ENCODE results near the gene GNAZ. TPM values are rescaled to one million over a fixed set of nuclear protein-coding genes. Genes with fewer than 3 reads are reported as not detected.

Gene GNAZ
- polyA plus RNA-seq, 1 donor: 4.7 TPM

DNA sequence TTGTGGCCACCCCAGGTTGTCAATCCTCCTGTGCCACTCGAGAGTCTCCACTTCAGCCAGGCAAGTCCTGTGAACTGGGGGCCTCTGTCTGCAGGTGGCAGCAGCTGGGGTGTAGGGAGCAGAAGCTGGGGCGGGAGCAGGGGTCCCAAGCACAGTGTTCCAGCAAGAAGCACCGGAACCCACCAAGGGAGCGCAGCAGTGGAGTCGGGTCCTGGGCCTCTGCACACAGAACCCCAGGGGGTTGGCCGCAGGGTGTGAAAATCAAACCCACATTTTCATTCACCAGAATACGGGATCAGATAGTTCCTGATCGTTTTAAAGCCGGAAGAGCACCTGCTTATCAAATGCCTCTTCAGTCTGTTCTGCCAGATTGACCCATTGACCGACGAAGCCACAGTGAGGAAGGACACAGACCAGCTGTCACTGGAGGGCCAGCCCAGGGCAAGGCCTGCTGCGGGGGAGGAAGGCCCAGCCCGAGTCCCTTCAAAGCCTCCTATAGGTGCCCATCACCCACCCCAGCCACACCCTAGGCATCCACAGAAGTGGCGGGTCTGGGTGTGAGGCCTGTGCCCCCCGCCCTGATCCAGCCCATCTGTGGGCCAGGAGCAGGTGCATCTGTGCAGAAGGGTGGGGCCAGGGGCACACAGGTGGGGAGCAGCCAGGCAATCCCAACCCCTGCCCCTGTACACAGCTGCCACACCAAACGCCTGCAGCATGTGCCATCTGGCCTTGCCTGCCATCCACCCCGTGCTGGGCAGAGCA lies 37.3 kb downstream of the GNAZ start:
- no peak for DNase-seq

- no peak for DNase-seq
Observed at GRCh38 chr22:23108249-23109078, 38.1 kb downstream of the GNAZ start.

- DNase-seq: no peak
Observed at GRCh38 chr22:23109079-23109347, 38.7 kb downstream of the GNAZ start.

GRCh38 chr22:23109441-23109978 lies 39.2 kb downstream of the GNAZ start:
- no peak for DNase-seq

DNA sequence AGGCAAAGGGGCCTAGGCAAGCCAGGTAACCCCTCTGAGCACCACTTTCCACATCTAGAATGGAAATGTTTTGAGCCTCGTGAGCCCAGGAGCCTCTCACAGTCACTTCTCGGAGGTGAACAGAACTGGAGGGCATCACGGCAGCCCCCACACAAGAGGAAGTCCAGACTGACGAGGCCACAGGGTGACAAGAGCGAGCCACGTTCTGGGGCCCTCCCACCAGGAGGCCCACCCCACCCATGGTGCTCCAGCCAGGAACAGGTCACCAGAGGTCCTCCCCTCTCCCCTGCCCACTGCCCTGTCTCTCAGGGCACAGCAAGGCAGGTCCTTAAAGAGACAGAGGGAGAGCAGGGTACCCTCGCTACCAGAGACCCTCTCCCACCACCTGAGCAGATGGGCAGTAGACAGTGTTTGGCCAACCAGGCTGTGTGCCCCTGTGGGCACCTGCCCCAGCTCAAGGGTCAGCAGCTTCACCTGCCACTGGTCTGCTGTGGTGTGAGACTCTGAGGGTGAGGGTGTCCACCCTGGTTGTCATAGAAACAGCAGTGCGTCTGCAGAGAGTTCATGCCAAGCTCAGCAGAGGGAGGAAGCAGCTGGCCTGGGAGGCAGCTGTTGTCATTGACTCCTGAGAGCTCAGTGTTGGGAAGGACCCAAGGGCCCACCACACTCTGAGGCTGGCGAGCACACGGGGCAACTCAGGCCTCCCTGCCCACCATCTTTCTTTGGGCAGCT lies 40.0 kb downstream of the GNAZ start:
- DNase-seq: peak; percentile 14

- no peak for DNase-seq
Observed at GRCh38 chr22:23110922-23111527, 40.7 kb downstream of the GNAZ start.

DNA sequence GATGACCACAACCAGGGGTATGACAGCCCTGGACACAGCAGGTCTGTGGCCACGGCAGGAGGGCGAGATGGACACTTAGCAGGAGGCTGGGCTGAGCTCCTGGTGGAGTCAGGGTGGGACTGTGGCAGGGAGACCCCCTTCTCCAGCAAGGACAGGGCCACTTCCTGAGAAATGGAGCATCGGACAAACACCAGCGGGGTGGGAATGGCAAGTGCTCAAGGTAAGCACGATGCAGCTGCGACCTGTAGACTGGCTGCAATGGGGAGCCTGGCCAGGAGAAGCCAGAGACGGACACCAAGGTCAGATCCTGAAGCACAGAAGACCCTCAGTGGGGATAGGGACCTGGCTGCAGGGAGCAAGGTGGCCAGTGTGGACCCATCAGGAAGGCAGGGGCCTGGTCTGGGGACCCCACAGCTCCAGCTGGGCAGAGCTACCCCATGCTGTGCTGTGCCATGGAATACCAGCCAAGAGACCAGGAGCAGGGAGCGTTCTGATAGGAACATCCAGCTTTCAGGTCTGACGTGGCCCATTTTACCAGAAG lies 42.2 kb downstream of the GNAZ start:
- no peak for DNase-seq

DNA sequence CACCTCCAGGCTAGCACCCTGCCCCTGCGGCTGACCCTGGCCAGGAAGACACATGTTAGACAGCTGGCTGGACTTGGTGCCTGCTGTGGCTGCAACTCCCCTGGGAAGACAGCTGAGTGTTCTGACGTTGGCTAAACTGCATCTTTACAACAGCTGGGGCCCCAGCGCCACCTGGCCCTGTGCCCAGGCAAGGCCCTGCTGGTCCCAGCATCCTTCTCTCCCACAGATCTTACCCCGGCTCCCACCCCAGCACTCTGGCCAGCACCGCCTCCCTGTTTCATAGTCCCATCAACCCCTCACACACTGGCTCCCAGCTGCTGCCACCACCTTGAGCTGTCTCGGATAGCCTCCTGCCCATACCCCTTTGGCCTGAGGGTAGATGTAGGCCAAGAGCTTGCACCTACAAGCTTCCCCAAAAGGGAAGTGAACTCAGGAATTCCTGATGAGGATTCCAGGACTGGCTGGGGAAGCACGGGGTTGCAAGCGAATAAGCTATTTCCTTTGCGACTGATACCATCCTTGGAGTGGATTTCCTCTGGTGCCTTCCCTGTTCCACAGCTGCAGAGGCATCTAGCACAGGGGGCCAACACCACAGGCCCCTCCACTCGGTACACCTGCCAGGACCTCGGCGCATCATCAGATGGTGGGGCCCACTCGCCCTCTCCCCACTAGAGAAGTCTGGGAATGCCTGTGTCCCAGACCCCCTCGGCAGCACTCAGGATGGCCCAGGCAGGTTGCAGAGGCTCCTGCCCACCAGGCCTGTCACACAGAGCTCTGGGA lies 42.9 kb downstream of the GNAZ start:
- no peak for DNase-seq

DNA sequence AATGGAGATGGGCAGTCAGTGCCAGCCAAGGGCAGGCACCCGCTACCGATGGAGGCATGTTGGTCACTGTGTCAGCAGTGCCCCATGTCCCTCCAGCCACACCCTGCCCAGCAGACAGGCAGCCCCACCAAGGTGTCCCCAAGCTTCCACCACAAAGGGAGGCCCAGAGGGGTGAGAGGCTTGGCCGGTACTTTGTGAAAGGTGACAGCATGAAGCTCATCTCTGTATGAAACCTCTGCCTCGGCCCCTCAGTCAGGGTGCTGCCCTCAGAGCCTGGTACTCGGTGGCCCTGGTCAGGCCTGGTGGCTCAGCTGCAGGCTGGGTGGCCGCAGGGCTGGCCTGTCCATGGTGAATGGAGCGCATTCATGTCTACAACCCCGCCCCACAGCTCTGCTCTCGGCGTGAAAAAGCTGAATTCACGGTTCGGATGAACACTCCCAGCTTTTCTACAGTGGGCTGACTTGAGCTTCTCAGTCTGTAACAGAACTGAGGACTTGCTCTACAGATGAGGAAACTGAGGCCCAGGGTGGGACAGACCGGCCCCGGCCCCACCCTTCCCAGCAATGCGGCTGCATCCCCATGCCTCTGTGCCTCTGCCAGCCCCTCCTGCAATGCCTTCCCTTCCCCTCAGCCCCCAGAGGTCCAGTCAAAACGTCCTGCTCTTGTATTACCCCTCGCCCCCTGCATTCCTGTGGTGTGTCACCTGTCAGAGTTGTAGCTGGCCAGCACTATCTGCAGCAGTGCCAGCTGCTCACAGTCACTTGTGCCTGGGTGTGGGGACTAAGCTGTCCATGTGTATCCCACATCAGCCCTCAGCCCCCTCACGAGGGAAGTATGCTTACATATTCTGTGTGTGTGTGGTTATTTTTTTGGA lies 43.8 kb downstream of the GNAZ start:
- DNase-seq: no peak

DNA sequence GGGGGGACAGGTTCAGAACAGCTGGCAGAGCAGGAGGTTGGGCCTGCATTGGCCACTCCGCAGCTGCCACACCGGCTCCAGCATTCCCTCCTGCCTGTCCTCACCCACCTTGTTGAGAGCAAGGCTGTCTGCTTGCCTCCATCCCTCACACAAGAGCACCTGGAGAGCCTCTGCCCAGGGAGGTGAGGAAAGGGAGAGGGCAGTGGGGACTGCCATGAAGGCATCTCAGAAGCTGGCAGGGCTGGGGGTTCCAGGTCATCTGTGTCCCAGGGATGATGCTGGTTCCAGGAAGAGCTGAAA lies 44.4 kb downstream of the GNAZ start:
- DNase-seq: no peak

GRCh38 chr22:23115369-23115768 lies 45.0 kb downstream of the GNAZ start:
- no peak for DNase-seq

GRCh38 chr22:23115825-23116494 lies 45.6 kb downstream of the GNAZ start:
- DNase-seq: no peak

DNA sequence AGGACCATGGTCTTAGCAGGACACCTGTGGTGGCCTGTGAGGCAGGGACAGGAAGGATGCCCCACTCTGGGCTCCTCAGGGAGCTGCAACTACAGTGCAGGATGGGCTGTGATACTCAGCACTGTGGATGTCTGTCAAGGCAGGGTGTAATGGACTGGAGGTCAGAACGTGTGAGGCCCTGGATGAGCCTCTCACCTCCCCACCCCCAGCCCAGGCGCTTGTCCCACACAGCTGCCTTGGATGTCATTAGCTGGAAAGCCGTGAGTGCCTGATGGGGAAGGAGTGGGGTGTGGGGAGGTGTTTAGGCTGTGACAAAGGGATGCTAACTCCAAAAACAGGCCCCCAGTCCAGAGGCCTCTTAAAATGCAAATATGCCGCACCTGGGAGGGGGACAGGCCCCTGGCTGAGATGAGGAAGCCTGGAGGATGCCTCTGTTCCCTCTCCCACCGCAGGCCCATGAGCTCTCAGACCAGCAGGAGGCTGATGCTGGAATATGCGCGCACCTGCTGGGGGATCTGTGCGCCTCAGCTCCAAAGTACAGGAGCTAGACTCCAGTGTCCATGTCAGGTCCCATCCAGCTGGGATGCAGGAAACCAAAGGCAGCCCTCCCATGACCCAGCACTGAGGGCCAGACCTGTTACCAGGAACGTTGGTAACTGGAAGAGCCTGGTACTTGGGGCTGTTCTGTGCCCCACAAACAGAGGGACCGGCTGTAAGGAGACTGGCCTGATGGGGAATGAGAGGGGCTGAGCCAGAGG lies 46.4 kb downstream of the GNAZ start:
- DNase-seq: no peak

DNA sequence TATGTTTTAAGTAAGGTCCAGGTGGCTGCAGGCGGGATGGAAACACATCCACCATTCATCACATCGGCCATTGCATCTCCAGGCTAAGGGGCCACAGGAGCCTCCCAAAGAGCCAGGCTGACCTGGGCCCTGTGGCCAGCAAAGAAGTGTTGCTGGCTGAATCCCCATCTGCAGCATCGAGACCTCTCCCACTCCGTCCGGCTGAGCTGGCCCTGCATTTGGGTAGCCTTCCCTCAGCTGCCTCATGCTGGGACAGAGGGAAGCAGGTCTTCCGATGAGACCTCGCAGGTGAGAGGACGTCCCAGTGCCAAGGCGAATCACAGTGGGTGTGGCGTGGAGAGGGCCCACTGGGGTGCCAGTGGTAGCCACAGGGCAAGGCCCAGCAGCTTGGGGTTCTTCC lies 47.0 kb downstream of the GNAZ start:
- no peak for DNase-seq

DNA sequence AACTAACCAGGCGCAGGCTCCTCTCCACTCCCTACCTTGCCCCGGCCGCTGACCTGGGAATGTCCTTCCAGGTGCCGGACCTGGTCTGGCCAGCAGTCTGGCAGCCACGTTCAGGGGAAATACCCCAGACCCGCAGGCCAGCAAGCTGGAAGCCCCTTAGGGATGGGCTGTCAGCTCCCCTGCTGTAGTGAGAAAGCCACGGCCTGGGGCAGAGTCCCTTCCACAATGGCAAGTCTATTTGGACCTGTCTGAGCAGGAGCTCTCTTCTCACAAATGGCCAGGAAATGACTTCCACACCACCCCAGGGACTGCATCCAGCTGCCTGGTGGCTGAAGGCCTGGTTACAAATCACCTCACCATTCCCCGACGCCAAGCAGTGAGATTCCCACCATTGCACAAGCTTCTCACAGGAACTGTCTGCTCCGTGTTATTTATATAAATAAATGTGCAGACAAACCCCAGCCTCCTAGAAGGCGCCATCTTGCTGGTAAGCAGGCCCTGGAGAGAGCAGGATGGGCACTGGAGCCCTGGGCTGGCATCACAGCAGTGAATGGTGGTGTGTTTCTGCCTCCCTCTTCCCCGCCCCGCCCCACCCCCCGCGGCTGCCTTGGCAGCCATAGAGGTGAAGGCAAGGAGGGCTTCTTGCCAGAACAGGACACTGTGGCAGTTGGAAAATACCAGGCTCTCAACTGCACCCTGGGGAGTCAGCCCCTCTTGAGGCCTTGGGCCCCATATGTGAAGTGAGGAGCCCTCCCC lies 47.8 kb downstream of the GNAZ start:
- DNase-seq: no peak

GRCh38 chr22:23118647-23119493 lies 48.6 kb downstream of the GNAZ start:
- no peak for DNase-seq

Data from left kidney (tissue), 2 donors.